Measurements from ENCODE around the gene SF3B3. TPM values are rescaled to one million over a fixed set of nuclear protein-coding genes. Genes with fewer than 3 reads are reported as not detected.

SF3B3 gene
- 176 TPM for total RNA-seq
- long read RNA-seq, full-length matches to known transcripts = 23 of 61 reads
- long read RNA-seq, partial matches to known transcripts = 31 of 61 reads
- long read RNA-seq, other reads (novel, unspliced or antisense) = 7 of 61 reads

DNA sequence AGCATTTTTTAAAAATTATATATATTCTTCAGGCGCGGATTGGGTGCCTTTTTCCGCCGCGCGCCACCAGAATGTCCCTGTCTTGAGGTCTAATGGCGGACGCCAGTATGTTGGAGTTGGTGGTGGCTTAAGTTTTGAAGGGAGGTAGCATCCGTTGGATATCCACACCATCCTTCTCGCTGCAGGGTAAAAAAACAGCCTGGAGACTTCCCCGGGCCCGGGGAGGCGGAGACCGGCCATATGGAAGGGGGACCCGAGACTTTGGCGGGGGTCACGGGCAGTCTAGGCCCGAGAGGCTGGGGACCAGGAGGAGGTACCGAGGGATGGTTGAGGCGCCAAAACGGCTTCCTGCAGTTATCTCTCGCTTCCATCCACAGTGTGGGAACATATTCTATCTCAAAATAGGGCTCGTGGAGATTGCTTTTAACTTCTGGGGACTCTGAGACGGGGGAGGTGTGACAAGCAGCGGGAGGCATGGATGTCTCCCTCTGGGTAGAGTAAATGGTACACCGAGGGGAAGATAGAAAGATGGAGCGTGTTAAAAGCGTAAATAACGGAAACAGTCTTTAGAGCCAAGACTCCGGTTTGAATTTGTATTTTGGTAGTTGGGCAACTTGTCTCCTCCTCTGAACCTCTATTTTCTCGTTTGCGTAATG, at the start of gene SF3B3:
SF3B3 (plus strand) TSS at position 74 of the 656 bp plus-strand sequence. CDS start 2,841 bp downstream, outside the sequence.
- H3K4me3 ChIP-seq = peak within 1 kb of the TSS; percentile 83
- peak within 1 kb of the TSS; percentile 83 for H3K27ac ChIP-seq
- DNase-seq (peak; percentile 77), ATAC-seq (peak; percentile 89 to 92)
- peaks cover 29% of the 10 kb centered on the region for H3K36me3 ChIP-seq
- peaks cover 52% of the 10 kb centered on the region for H3K4me1 ChIP-seq
- no peaks in the 10 kb centered on the region for H3K9me3 ChIP-seq
- intact Hi-C loops (cut with DNase I) = no loop called here
- TF ChIP-seq, protein P1, sequence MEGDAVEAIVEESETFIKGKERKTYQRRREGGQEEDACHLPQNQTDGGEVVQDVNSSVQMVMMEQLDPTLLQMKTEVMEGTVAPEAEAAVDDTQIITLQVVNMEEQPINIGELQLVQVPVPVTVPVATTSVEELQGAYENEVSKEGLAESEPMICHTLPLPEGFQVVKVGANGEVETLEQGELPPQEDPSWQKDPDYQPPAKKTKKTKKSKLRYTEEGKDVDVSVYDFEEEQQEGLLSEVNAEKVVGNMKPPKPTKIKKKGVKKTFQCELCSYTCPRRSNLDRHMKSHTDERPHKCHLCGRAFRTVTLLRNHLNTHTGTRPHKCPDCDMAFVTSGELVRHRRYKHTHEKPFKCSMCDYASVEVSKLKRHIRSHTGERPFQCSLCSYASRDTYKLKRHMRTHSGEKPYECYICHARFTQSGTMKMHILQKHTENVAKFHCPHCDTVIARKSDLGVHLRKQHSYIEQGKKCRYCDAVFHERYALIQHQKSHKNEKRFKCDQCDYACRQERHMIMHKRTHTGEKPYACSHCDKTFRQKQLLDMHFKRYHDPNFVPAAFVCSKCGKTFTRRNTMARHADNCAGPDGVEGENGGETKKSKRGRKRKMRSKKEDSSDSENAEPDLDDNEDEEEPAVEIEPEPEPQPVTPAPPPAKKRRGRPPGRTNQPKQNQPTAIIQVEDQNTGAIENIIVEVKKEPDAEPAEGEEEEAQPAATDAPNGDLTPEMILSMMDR (IDR thresholded peaks at IDR 0.05) = no peak
- no peaks in the 10 kb centered on the region for H3K27me3 ChIP-seq (ENCODE audit: low read depth)

DNA sequence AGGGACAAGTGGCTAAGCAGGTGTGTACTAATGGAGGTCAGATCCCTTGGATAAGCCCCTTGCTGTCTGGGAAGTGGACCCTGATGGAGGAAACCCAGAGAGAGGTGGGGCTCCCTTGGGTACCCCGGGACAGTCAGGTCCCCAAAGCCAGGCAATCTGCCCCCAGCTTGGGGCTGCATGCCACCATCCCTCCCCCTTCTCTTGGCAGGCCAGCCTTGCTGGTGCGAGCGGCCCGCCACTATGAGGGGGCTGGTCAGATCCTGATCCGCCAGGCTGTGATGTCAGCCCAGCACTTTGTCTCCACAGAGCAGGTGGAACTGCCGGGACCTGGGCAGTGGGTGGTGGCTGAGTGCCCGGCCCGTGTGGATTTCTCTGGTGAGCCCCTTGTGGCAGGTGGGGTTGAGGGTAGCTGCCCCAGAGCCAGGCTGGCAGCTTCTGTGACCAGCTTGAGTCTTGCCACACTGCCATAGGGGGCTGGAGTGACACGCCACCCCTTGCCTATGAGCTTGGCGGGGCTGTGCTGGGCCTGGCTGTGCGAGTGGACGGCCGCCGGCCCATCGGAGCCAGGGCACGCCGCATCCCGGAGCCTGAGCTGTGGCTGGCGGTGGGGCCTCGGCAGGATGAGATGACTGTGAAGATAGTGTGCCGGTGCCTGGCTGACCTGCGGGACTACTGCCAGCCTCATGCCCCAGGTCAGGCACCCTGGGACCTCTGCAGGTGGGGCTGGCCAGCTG, 49.1 kb upstream of the SF3B3 start:
- ATAC-seq = no peak
- Histone ChIP-seq H3K36me3 (peaks cover 54% of the 10 kb centered on the region), H3K27ac (no peak overlapping the region), H3K4me1 (peaks cover 20% of the 10 kb centered on the region), H3K27me3 (ENCODE audit: low read depth) (no peaks in the 10 kb centered on the region), H3K9me3 (no peaks in the 10 kb centered on the region), H3K4me3 (no peak overlapping the region)
- no peak for DNase-seq
- intact Hi-C loops (cut with DNase I) = no loop called here
- TF ChIP-seq, protein P1 (IDR thresholded peaks at IDR 0.05) = no peak

DNA sequence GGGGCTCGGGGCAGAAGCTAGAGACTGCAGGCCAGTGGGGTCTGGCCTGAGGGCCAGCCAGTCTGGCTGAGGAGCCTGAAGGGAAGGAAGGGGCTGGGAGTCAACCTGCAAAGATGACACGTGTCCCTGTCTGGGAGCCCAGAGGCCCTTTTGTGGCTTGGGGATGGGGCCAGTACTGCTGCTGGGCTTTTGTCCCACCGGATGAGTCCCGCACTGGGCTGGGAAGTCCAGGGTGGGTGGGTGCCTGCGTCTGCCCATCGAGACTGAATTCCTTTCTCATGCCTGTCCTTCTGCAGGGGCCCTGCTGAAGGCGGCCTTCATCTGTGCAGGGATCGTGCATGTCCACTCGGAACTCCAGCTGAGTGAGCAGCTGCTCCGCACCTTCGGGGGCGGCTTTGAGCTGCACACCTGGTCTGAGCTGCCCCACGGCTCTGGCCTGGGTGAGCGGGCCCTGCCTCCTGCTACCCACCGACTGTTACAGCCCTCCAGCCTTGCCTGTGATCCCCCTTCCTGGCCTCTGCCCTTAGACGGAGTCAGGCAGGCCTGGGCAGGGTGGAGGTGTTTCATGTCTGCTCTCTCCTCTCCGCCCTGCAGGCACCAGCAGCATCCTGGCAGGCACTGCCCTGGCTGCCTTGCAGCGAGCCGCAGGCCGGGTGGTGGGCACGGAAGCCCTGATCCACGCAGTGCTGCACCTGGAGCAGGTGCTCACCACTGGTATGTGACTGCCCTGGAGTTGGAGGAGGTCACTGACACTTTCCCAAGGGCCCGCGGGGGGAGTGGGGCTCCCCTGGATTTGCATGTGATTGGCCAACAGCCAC, 48.4 kb upstream of the SF3B3 start:
- H3K9me3 ChIP-seq = no peaks in the 10 kb centered on the region
- intact Hi-C loops (cut with DNase I) = no loop called here
- no peak overlapping the region for H3K4me3 ChIP-seq
- no peak for ATAC-seq
- H3K4me1 ChIP-seq = peaks cover 24% of the 10 kb centered on the region
- no peak overlapping the region for H3K27ac ChIP-seq
- H3K27me3 ChIP-seq (ENCODE audit: low read depth) = no peaks in the 10 kb centered on the region
- no peak for DNase-seq
- peaks cover 62% of the 10 kb centered on the region for H3K36me3 ChIP-seq
- TF ChIP-seq, protein P1 (IDR thresholded peaks at IDR 0.05) = no peak

GRCh38 chr16:70476272-70477020, 47.2 kb upstream of the SF3B3 start:
- peaks cover 70% of the 10 kb centered on the region for H3K36me3 ChIP-seq
- DNase-seq (no peak), ATAC-seq (no peak)
- no peaks in the 10 kb centered on the region for H3K9me3 ChIP-seq
- TF ChIP-seq, protein P1 (IDR thresholded peaks at IDR 0.05) = no peak
- H3K27ac ChIP-seq = no peak overlapping the region
- intact Hi-C loops (cut with DNase I) = no loop called here
- H3K4me3 ChIP-seq = no peak overlapping the region
- no peaks in the 10 kb centered on the region for H3K27me3 ChIP-seq (ENCODE audit: low read depth)
- H3K4me1 ChIP-seq = peaks cover 24% of the 10 kb centered on the region

GRCh38 chr16:70478169-70478568, 45.4 kb upstream of the SF3B3 start:
- intact Hi-C loops (cut with DNase I) = no loop called here
- Histone ChIP-seq H3K9me3 (no peaks in the 10 kb centered on the region), H3K4me1 (peaks cover 24% of the 10 kb centered on the region), H3K27me3 (ENCODE audit: low read depth) (no peaks in the 10 kb centered on the region), H3K4me3 (no peak overlapping the region), H3K27ac (peak overlapping the region; percentile 77), H3K36me3 (peaks cover 75% of the 10 kb centered on the region)
- ATAC-seq (no peak), DNase-seq (no peak)
- TF ChIP-seq, protein P1 (IDR thresholded peaks at IDR 0.05) = no peak

Data from lower lobe of right lung (tissue), 2 donors.